Fibroblast of lung (primary cell): ENCODE measurements around the gene LRMDA. TPM values are rescaled to one million over a fixed set of nuclear protein-coding genes. Genes with fewer than 3 reads are reported as not detected.

ENCODE experiments used
- DNase-seq, 2 donors: peaks; one replicate each; pipeline versions ENCODE4 v3.0.0 to v3.0.0-alpha.2; 2010; ENCODE audit warnings: low read depth in 2 of 2
- H2AFZ ChIP-seq: 2 replicates; pipeline ENCODE4 v1.5.1; 2012; ENCODE audit warnings: low read length, control low read depth, inconsistent platforms
- H3K27ac ChIP-seq: 2 replicates; pipeline ENCODE4 v1.5.1; 2011; ENCODE audit warnings: low read length, control low read depth; ENCODE audit not compliant: insufficient read depth
- H3K27me3 ChIP-seq: 2 replicates; pipeline ENCODE4 v1.5.1; 2011; ENCODE audit warnings: mild to moderate bottlenecking, low read length; ENCODE audit not compliant: control insufficient read depth, insufficient read depth
- H3K36me3 ChIP-seq: 2 replicates; pipeline ENCODE4 v1.5.1; 2011; ENCODE audit warnings: low read length; ENCODE audit not compliant: control insufficient read depth, insufficient read depth
- H3K4me1 ChIP-seq: 2 replicates; pipeline ENCODE4 v1.5.1; 2011; ENCODE audit warnings: low read length; ENCODE audit not compliant: control insufficient read depth, insufficient read depth; ENCODE audit errors: extremely low read depth
- H3K4me2 ChIP-seq: 2 replicates; pipeline ENCODE4 v1.5.1; 2011; ENCODE audit warnings: low read length, control low read depth; ENCODE audit not compliant: insufficient read depth; ENCODE audit errors: extremely low read depth
- H3K4me3 ChIP-seq, 4 experiments: fragments of 200-600 bp in 1 of 4; sonication (generic) in 1 of 4; replicated peaks in 1 of 4; 2 replicates each; pipeline ENCODE4 v1.5.1; 2011 to 2016; ENCODE audit warnings: low read length in 4 of 4, low read depth in 3 of 4, mild to moderate bottlenecking in 3 of 4, control low read depth in 2 of 4, inconsistent platforms in 1 of 4, mixed read lengths in 1 of 4; ENCODE audit not compliant: insufficient read depth in 1 of 4; ENCODE audit errors: control extremely low read depth in 1 of 4
- H3K79me2 ChIP-seq: 2 replicates; pipeline ENCODE4 v1.5.1; 2012; ENCODE audit warnings: mild to moderate bottlenecking, low read length, inconsistent platforms; ENCODE audit not compliant: control insufficient read depth, insufficient read depth
- H3K9ac ChIP-seq: 2 replicates; pipeline ENCODE4 v1.5.1; 2011; ENCODE audit warnings: mild to moderate bottlenecking, low read length, control low read depth; ENCODE audit not compliant: insufficient read depth
- H3K9me3 ChIP-seq: 2 replicates; pipeline ENCODE4 v1.5.1; 2012; ENCODE audit warnings: low read depth, low read length; ENCODE audit not compliant: control insufficient read depth, insufficient read depth
- H4K20me1 ChIP-seq: 2 replicates; pipeline ENCODE4 v1.5.1; 2011; ENCODE audit warnings: low read length; ENCODE audit not compliant: control insufficient read depth, insufficient read depth; ENCODE audit errors: extremely low read depth
- EZH2 ChIP-seq: IDR thresholded peaks from 2 replicates; pipeline ENCODE4 v1.5.1; 2012; ENCODE audit warnings: low read length, control low read depth, mild to moderate bottlenecking; ENCODE audit errors: missing control alignments
- polyA plus RNA-seq, 2 donors: library from polyadenylated mRNA; depleted of rRNA in 1 of 2; stranded (reverse) in 1 of 2; unstranded in 1 of 2; fragments of >200 nt; gene quantifications; 2 replicates each; pipeline ENCODE4 v1.2.1, GENCODE V29; 2011 to 2012; ENCODE audit warnings: missing spikeins in 1 of 2
- total RNA-seq: library from RNA; depleted of rRNA; stranded (reverse); fragments of >200 nt; gene quantifications from 2 replicates; pipeline ENCODE4 v1.2.1, GENCODE V29; 2014
- TF ChIP-seq, protein P1 (sequence below), 2 donors: IDR thresholded peaks in 1 of 2; conservative IDR thresholded peaks in 1 of 2; 1 replicate in 1 of 2; 2 replicates in 1 of 2; pipeline ENCODE4 v1.5.1; 2011 to 2012; ENCODE audit warnings: low read length in 2 of 2, control low read depth in 1 of 2, inconsistent platforms in 1 of 2, low read depth in 1 of 2, mild to moderate bottlenecking in 1 of 2

Gene LRMDA
- total and polyA plus RNA-seq, 2 donors (not counting 1 experiment from before 2014, with no cell fraction given): 1.7 to 2.0 TPM

DNA sequence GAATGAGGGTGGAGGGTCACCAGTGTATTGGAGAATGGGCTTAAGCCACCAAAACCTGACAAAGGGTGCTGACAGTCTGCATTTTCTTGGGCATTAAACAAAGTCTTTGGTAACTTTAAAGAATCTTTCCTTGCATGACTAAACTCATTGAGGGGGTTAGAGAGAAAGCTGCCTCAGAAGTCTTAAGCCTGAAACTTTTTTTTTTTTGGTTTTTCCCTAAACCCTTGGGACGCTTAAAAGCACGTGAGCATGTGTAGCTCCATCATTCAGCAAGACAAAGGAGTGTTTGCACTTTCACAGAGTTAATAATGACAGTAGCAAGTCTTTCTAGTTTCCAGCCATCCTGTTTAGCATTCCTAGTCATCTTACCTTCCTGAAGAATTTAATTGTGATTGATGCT is 110.7 kb downstream of the LRMDA start:
- Histone ChIP-seq H3K9me3 (no peaks in the 10 kb centered on the region), H3K27ac (no peak overlapping the region), H4K20me1 (no peaks in the 10 kb centered on the region), H3K36me3 (no peaks in the 10 kb centered on the region), H3K4me3 (no peak overlapping the region), H3K79me2 (no peaks in the 10 kb centered on the region), H3K4me1 (no peaks in the 10 kb centered on the region), H3K27me3 (no peaks in the 10 kb centered on the region), H3K4me2 (no peak overlapping the region), H2AFZ (no peak overlapping the region), H3K9ac (no peak overlapping the region)
- no peak for DNase-seq
- TF ChIP-seq EZH2: no peak
- TF ChIP-seq, protein P1, sequence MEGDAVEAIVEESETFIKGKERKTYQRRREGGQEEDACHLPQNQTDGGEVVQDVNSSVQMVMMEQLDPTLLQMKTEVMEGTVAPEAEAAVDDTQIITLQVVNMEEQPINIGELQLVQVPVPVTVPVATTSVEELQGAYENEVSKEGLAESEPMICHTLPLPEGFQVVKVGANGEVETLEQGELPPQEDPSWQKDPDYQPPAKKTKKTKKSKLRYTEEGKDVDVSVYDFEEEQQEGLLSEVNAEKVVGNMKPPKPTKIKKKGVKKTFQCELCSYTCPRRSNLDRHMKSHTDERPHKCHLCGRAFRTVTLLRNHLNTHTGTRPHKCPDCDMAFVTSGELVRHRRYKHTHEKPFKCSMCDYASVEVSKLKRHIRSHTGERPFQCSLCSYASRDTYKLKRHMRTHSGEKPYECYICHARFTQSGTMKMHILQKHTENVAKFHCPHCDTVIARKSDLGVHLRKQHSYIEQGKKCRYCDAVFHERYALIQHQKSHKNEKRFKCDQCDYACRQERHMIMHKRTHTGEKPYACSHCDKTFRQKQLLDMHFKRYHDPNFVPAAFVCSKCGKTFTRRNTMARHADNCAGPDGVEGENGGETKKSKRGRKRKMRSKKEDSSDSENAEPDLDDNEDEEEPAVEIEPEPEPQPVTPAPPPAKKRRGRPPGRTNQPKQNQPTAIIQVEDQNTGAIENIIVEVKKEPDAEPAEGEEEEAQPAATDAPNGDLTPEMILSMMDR (conservative IDR thresholded peaks at IDR 0.05 in 1 of 2, IDR thresholded peaks at IDR 0.05 in 1 of 2; ENCODE audit: low read depth in 1 of 2, low read length in 2 of 2): no peak

DNA sequence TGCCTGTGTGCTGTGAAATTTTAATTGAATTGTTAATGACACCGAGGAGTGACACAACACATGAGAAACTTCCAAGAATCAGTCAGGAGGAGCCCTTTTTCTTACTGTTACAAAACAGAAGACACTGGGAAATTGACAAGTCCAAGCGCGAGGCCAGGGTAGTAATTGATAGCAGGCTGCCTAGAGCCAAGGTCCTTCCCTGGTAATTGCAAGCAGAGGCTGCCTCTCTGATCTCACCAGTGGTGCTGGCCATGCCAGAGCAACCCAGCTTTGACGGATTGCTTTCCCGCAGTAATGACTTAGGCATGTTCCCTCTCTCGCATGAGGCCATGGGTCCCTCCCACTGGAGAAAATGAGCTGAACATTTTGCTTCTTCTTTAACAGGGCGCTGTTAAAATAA is 111.5 kb downstream of the LRMDA start:
- Histone ChIP-seq H4K20me1 (no peaks in the 10 kb centered on the region), H2AFZ (no peak overlapping the region), H3K27ac (no peak overlapping the region), H3K4me1 (no peaks in the 10 kb centered on the region), H3K4me2 (no peak overlapping the region), H3K36me3 (no peaks in the 10 kb centered on the region), H3K9me3 (no peaks in the 10 kb centered on the region), H3K4me3 (no peak overlapping the region), H3K27me3 (no peaks in the 10 kb centered on the region), H3K9ac (no peak overlapping the region), H3K79me2 (no peaks in the 10 kb centered on the region)
- TF ChIP-seq, protein P1 (conservative IDR thresholded peaks at IDR 0.05 in 1 of 2, IDR thresholded peaks at IDR 0.05 in 1 of 2; ENCODE audit: low read depth in 1 of 2, low read length in 2 of 2): no peak
- no peak for TF ChIP-seq EZH2
- DNase-seq: peak; percentile 77 to 90

DNA sequence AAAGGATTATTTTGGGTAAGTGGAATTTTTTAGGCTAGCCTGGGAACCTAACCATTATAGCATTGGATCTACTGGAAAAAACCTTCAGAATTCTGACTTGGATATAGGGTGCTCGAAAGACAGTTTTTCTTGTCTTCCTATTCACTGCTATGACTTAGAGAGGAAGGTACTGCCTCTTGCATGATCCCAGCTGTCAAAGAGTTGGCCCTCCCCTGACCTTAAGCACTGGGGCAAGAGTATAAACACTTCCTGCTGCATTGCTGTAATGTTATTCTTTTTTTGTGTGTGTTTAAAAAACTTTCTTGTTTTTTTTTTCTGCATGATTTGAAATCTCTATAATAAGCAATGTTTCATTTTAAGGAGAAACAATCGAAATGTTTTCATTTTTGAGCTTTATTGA is 113.0 kb downstream of the LRMDA start:
- Histone ChIP-seq H4K20me1 (no peaks in the 10 kb centered on the region), H2AFZ (no peak overlapping the region), H3K9me3 (no peaks in the 10 kb centered on the region), H3K4me3 (no peak overlapping the region), H3K27ac (no peak overlapping the region), H3K79me2 (no peaks in the 10 kb centered on the region), H3K27me3 (no peaks in the 10 kb centered on the region), H3K36me3 (no peaks in the 10 kb centered on the region), H3K4me2 (peak overlapping the region; percentile 5), H3K4me1 (no peaks in the 10 kb centered on the region), H3K9ac (no peak overlapping the region)
- peak; percentile 24 to 49 for DNase-seq
- TF ChIP-seq EZH2: no peak
- TF ChIP-seq, protein P1 (conservative IDR thresholded peaks at IDR 0.05 in 1 of 2, IDR thresholded peaks at IDR 0.05 in 1 of 2; ENCODE audit: low read depth in 1 of 2, low read length in 2 of 2): no peak
